SH-SY5Y (cell line): ENCODE measurements around the gene CAMSAP1.

ENCODE experiments used
- GATA2 ChIP-seq: IDR thresholded peaks from 2 replicates; pipeline ENCODE4 v1.6.1; 2011; ENCODE audit warnings: mild to moderate bottlenecking, low read depth, low read length
- GATA3 ChIP-seq: IDR thresholded peaks from 2 replicates; pipeline ENCODE4 v1.6.1; 2011; ENCODE audit warnings: low read depth, mild to moderate bottlenecking, low read length, moderate library complexity

CAMSAP1 gene

GRCh38 chr9:135788576-135789300 lies 118.6 kb downstream of the CAMSAP1 start:
- no peak for TF ChIP-seq GATA2
- no peak for TF ChIP-seq GATA3

DNA sequence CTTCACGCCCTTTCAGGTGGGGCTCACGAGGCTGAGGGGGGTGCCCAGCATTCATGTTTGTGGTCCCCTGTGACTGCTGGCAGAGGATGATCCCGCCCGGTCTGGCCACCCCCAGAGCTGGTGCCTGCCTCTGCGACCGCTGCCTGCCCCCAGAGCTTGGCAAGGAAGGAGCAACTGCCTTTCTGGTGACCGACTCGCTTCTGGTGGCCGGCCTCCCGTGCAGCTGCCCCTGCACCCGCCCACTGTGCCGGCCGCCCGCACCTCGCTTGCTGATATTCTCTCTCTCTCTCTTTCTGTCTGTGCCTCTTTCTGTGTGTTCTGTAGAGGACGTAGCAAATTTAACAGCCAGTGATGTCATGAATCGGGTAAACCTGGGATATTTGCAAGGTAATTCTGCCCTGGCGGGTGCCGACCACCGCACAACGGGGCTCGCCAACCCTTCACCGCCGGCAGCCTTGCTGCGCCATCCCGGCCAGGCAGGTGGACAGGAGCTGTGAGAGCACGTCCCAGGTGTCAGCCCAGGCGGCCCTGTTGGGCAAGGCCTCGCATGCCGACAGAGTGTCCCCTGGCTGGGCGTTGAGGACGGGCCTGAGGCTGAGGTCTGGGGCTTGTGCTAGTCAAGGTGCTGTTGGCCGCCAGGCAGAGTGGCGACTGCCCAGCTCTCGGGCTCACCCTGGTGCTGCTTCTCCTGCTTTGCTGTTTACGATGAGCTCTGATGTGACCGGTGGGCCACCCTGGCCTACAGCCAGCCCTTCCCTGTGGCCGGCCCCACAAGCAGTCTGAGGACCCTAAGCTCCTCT lies 119.4 kb downstream of the CAMSAP1 start:
- TF ChIP-seq GATA2 (no peak), GATA3 (no peak)

- TF ChIP-seq GATA3 (no peak), GATA2 (no peak)
Observed at GRCh38 chr9:135787317-135787716, 120.0 kb downstream of the CAMSAP1 start.

DNA sequence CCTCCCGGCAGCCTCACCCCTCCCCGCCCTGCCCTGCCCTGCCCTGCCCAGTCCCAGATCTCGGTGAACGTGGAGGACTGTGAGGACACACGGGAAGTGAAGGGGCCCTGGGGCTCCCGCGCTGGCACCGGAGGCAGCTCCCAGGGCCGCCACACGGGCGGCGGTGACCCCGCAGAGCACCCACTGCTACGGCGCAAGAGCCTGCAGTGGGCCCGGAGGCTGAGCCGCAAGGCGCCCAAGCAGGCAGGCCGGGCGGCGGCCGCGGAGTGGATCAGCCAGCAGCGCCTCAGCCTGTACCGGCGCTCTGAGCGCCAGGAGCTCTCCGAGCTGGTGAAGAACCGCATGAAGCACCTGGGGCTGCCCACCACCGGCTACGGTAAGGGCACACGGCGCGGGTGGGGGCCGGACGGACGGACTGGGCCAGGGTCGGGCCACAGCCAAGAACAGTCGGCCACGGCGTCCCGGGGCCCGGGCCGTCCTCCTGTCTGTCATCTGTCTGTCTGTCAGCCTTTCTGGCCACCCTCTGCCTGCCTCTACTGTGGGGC lies 121.1 kb downstream of the CAMSAP1 start:
- no peak for TF ChIP-seq GATA3
- TF ChIP-seq GATA2: no peak

GRCh38 chr9:135785013-135785575 lies 122.3 kb downstream of the CAMSAP1 start:
- TF ChIP-seq GATA2 (no peak), GATA3 (no peak)

DNA sequence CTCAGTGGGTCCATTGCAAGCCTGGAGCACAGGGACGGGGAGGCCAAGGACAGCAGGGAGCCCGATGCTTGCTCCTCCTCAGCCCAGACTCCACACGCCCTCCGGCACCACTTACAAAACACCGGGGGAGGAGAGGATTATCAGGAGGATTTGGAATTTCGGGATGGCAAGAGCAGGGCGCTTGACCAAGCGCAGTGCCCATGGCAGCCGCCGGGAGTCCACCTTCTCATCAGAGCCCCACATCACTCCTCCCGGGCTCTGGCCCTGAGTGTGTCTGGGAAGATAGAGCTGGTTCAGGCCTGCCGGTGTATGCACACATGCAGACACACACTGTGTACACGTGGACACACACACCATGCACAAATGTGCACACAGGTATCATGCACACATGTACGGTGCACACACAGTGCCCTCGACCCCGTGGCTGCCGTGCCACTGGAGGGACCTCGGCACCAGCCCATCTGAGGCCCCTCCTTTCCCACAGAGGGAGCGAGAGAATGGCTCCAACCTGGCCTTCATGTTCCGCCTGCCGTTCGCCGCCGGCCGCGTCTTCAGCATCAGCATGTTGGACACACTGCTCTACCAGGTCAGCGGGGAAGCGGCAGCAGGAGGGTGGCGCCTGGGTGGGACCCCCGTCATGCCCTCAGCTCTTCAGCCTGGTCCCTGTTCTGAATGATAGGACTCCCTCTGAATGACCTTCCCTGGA lies 123.7 kb downstream of the CAMSAP1 start:
- no peak for TF ChIP-seq GATA3
- TF ChIP-seq GATA2: no peak

GRCh38 chr9:135782946-135783345 lies 124.4 kb downstream of the CAMSAP1 start:
- TF ChIP-seq GATA3: no peak

DNA sequence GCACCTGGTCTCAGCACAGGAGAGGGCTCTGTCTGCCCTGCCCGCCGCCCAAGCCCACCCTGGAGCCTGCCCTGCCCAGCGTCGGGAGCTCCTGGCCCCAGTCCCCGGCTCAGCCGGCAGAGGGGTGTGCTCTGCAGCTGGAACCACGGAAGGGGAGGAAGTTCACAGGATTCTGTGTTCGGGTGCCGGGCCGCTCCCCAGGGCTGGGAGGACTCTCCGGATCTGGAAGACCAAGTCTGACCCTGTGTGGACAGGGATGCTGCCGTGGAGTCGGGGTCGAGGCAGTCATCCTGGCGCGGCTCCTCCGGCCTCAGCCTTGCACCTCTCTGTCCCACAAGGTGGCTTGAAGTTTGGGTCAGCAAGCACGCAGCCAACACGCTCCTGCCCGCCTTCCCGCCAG lies 126.7 kb downstream of the CAMSAP1 start:
- TF ChIP-seq GATA2: no peak

GRCh38 chr9:135780086-135780485 lies 127.3 kb downstream of the CAMSAP1 start:
- TF ChIP-seq GATA3: no peak
- TF ChIP-seq GATA2: no peak

DNA sequence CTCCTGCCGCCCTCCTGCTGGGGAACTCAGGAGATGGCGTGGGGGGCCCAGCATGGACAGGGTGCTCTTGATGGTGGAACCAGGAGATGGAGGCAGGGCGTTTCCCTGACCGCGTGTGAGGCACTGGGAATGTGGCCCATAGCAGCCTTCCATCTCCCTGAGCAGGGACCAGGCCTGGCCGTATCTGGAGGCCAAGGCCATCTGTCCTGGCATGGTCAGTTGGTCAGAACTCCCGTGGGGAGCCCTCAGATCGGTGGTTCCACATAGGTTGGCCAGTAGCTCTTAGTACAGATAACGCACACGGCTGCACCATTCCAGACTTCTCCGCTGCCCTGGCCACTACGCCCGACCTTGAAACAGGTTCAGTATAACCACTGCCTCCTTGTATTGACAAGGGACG lies 127.8 kb downstream of the CAMSAP1 start:
- TF ChIP-seq GATA3 (no peak), GATA2 (no peak)

DNA sequence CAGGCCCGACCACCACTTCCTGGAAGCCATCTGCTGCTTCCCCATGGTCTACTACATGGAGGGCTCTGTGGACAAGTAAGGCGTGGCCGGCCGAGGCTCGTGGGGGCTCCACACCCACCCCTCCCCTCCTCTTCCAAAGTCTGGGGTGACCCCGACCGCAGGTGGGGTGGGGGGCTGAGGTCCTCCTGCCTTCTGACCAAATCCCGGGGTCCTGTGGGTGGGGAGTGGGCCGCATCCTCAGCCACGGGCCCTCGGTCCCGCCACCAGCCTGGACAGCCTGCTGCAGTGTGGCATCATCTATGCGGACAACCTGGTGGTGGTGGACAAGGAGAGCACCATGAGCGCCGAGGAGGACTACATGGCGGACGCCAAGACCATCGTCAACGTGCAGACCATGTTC lies 128.9 kb downstream of the CAMSAP1 start:
- TF ChIP-seq GATA2 (no peak), GATA3 (no peak)

GRCh38 chr9:135777623-135778177 lies 129.6 kb downstream of the CAMSAP1 start:
- TF ChIP-seq GATA3 (no peak), GATA2 (no peak)

GRCh38 chr9:135776893-135777622 lies 130.3 kb downstream of the CAMSAP1 start:
- TF ChIP-seq GATA3 (no peak), GATA2 (no peak)

DNA sequence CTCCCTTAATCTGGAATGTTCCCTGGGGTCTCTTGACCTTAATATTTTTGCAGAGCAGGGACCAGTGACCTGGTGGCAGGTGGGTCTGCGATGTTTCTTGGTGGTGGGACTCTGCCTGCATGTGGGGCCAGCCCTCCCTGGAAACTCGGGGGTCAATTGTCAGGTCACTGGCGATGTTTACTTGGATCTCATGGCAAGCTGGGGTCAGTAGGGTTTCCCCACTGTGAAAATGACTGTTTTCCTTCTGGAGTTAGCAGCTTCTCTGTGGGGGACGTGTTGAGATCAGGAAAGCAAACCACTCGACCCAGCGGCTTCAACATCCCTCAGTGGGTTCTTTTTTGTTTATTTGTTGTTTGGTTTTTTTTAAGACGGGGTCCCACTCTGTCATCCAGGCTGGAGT lies 131.4 kb downstream of the CAMSAP1 start:
- no peak for TF ChIP-seq GATA3
- no peak for TF ChIP-seq GATA2
